NCI-H774 (cell line): ENCODE measurements around the gene NAA20.

ENCODE experiments used
- DNase-seq: peaks from one replicate; lab custom pipeline; 2025; lab: John Stamatoyannopoulos, UW

Gene NAA20

GRCh38 chr20:20019123-20019522, 2.0 kb downstream of the NAA20 start:
- DNase-seq = no peak

- no peak for DNase-seq
Measured at GRCh38 chr20:20020908-20021307, 3.7 kb downstream of the NAA20 start.

GRCh38 chr20:20021835-20022234, 4.7 kb downstream of the NAA20 start:
- no peak for DNase-seq

GRCh38 chr20:20022498-20022897, 5.3 kb downstream of the NAA20 start:
- no peak for DNase-seq

- DNase-seq = no peak
Measured at GRCh38 chr20:20023395-20023794, 6.2 kb downstream of the NAA20 start.

- DNase-seq = no peak
Measured at GRCh38 chr20:20024942-20025341, 7.8 kb downstream of the NAA20 start.

GRCh38 chr20:20027284-20027683, 10.1 kb downstream of the NAA20 start:
- DNase-seq = no peak

GRCh38 chr20:20031790-20032189, 14.6 kb downstream of the NAA20 start:
- DNase-seq = no peak

GRCh38 chr20:20034486-20034885, 17.3 kb downstream of the NAA20 start:
- no peak for DNase-seq

- DNase-seq = no peak
Measured at GRCh38 chr20:20036756-20037155, 19.6 kb downstream of the NAA20 start.

GRCh38 chr20:20037960-20038359, 20.8 kb downstream of the NAA20 start:
- no peak for DNase-seq

GRCh38 chr20:20038586-20038985, 21.4 kb downstream of the NAA20 start:
- no peak for DNase-seq

- no peak for DNase-seq
Measured at GRCh38 chr20:20039752-20040387, 22.7 kb downstream of the NAA20 start.

- DNase-seq = no peak
Measured at GRCh38 chr20:20051767-20052073, 34.6 kb downstream of the NAA20 start.

- DNase-seq = peak; percentile 95
Measured at GRCh38 chr20:20052074-20052970, 35.2 kb downstream of the NAA20 start, which contains the start of the genes CFAP61 and CRNKL1. CFAP61 (plus strand) TSS chr20:20052532; CDS start chr20:20056654, 4,122 bp downstream. CRNKL1 (minus strand) TSS chr20:20052466; CDS start chr20:20052342, 124 bp downstream.

GRCh38 chr20:20060234-20060998, 43.3 kb downstream of the NAA20 start:
- DNase-seq = no peak

- no peak for DNase-seq
Measured at GRCh38 chr20:20063941-20064702, 47.0 kb downstream of the NAA20 start.

- no peak for DNase-seq
Measured at GRCh38 chr20:20065361-20065760, 48.2 kb downstream of the NAA20 start.

- DNase-seq = no peak
Measured at GRCh38 chr20:20070871-20071726, 53.9 kb downstream of the NAA20 start.

GRCh38 chr20:20073801-20074371, 56.7 kb downstream of the NAA20 start:
- no peak for DNase-seq

- no peak for DNase-seq
Measured at GRCh38 chr20:20075032-20075431, 57.9 kb downstream of the NAA20 start.
